Measurements from ENCODE around the gene SRPK3.
"Not testable (repeated sequence)": the region's sequence is repeated elsewhere in the genome, so short reads cannot be mapped to it uniquely, and the experiment has no call there.

SRPK3 gene

GRCh38 chrX:153805436-153805835, 24.6 kb downstream of the SRPK3 start:
- no peak for DNase-seq (ENCODE audit: low read depth in 2 of 2)

DNA sequence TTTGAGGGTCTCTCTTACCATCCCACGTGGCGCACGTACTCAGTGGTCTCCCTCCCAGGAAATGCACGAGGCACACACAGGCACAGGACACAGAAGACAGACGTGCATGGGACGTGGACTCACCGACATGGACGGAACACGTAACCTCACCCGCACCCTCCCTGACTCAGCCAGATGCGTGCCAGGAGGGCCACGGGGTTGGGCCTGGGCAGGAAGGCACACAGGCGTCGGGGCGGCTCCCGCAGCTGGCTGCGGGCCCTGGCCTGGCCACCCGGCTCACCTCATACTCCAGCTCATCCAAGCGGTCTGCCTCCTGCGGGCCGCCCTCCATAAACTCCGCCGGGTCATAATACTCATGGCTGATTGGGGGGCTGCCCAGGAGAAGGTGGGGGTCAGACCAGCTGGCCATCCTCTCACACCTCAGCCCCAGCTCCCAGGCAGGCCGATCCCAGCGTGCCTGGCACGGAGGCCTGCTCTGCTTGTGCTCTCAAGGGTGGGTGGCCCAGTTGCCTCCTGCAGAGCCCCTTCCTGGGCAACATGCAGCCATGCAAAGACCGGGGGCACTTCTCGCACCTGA, 26.2 kb downstream of the SRPK3 start:
- no peak for DNase-seq (ENCODE audit: low read depth in 2 of 2)

GRCh38 chrX:153807976-153808375, 27.1 kb downstream of the SRPK3 start:
- DNase-seq (ENCODE audit: low read depth in 2 of 2) = no peak

GRCh38 chrX:153812220-153812619, 31.4 kb downstream of the SRPK3 start:
- no peak for DNase-seq (ENCODE audit: low read depth in 2 of 2)

DNA sequence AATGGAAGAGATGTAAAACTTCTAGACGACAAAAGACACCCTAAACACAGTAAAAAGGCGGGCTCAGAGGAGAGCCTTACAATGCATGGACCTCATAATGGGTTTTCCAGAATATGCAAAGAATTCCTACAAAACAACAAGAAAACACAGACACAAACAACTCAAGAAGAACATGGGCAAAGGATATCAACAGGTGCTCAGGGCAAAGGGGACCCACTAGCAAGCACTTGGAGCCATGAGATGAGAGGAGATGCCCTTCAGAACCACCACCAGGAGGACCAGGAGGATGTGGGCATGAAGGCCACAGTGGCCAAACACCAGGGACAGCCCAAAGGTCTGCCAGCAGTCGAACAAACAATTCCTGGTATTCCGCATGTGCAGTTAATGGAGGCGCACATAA, 32.3 kb downstream of the SRPK3 start:
- DNase-seq (ENCODE audit: low read depth in 2 of 2) = no peak

- no peak for DNase-seq (ENCODE audit: low read depth in 2 of 2)
Measured at GRCh38 chrX:153814591-153815315, 33.9 kb downstream of the SRPK3 start.

GRCh38 chrX:153816831-153817690, 36.2 kb downstream of the SRPK3 start:
- DNase-seq (ENCODE audit: low read depth in 2 of 2) = no peak

DNA sequence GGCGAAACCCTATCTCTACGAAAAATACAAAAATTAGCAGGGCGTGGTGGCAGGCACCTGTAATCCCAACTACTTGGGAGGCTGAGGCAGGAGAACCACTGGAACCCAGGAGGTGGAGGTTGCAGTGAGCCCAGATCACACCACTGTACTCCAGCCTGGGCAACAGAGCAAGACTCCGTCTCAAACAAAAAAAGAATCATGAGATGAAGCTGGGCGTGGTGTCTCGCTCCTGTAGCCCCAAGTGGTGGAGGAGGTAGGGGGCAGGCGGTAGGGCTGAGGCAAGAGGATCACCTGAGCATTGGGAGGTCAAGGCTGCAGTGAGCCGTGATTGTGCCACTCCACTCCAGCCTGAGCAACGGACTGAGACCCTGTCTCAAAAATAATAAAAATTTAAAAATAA, 37.2 kb downstream of the SRPK3 start:
- not testable (repeated sequence) for DNase-seq (ENCODE audit: low read depth in 2 of 2)

DNA sequence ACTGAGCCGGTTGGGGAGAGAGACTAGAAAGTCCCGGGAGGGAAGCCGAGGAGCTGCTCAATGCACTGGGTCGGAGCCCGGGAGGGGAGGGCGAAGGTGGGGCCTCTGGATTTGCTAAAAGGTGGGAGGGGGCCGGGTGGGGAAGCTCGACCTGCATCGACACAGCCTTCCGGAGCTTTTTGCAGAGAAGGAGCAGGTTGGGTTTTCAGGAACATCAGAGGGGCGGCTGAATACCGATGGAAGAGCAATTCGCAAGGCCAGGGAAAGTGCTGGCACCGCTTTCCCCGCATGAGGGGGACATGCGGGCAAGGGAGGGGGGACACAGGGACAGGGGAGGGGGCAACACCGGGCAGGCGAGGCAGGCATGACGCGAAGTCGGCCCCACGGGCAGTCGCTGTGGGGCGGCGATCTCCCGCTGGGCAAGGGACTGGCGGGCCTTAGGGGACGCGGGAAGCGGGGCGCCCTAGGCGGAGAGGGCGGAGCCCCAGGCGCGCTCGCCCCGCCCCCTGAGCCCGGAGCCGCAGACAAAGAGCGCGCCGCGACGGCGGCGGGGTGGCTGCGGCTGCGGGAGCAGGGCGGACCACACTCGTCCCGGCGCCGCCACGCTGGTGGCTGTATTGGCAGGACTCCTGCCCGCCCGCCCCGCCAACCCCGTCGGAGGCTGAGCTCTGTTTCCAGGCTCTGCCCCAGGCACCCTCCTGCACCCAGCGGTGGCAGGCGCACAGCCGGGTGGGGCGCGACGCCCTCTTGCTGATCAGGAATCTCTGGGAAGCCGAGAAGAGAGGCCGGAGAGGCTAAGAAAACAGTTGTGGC, 37.9 kb downstream of the SRPK3 start:
- DNase-seq (ENCODE audit: low read depth in 2 of 2) = peak; percentile 27 to 34

GRCh38 chrX:153819384-153820040, 38.7 kb downstream of the SRPK3 start:
- no peak for DNase-seq (ENCODE audit: low read depth in 2 of 2)

DNA sequence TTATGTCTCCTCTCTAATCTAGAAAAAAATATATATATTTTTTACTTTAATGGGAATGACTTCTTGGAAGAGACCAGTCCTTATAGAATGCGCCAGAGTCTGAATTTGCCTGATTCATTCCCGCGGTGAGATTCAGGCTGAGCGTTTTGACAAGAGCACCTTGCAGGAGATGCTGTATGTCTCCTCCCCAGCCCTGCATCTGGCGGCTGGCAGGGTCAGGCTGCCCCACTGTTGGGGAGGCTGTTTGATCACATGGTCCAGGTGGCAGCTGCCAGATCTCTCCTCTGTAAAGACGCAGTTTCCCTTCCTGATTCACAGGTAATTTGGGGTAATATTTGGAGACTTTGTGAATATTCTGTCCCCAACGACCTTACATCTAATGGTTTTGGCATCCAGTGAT, 39.8 kb downstream of the SRPK3 start:
- no peak for DNase-seq (ENCODE audit: low read depth in 2 of 2)

GRCh38 chrX:153821066-153821465, 40.2 kb downstream of the SRPK3 start:
- DNase-seq (ENCODE audit: low read depth in 2 of 2) = no peak

GRCh38 chrX:153824348-153824747, 43.5 kb downstream of the SRPK3 start:
- DNase-seq (ENCODE audit: low read depth in 2 of 2) = no peak

DNA sequence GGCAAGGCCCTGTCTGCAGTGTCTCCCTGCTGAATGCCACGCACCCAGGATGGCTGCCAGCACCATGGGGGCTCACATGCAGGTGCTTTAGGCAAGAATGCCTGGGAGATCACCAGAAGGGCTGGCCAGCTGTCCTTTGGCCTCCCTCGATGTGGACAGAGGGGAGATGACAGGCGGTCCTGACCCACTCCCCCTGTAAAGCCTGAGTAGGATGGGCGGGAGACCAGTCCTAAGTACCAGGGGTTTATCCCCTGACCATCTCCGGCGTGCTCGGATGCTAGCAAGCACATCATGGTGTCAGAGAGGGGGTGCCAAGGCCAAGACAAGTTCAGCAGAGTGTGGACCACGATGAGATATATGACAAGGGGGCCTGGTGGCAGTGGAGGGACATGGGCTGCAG, 44.2 kb downstream of the SRPK3 start:
- no peak for DNase-seq (ENCODE audit: low read depth in 2 of 2)

DNA sequence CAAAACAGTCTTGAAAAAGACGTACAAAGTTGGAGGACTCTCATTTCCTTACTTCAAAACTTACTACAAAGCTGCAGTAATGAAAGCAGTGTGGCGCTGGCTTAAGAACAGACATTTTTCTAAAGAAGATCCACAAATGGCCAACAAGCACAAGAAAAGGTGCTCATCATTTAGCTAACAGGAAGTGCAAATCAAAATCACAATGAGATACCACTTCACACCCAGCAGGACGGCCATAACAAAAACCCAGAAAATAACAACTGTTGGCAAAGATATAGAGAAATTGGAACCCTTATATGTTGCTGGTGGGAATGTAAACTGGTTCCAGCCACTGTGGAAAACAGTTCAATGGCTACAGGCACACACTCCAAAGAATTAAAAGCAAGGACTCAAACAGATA, 46.2 kb downstream of the SRPK3 start:
- no peak for DNase-seq (ENCODE audit: low read depth in 2 of 2)

GRCh38 chrX:153827903-153828302, 47.1 kb downstream of the SRPK3 start:
- no peak for DNase-seq (ENCODE audit: low read depth in 2 of 2)

GRCh38 chrX:153828308-153828707, 47.5 kb downstream of the SRPK3 start:
- no peak for DNase-seq (ENCODE audit: low read depth in 2 of 2)

DNA sequence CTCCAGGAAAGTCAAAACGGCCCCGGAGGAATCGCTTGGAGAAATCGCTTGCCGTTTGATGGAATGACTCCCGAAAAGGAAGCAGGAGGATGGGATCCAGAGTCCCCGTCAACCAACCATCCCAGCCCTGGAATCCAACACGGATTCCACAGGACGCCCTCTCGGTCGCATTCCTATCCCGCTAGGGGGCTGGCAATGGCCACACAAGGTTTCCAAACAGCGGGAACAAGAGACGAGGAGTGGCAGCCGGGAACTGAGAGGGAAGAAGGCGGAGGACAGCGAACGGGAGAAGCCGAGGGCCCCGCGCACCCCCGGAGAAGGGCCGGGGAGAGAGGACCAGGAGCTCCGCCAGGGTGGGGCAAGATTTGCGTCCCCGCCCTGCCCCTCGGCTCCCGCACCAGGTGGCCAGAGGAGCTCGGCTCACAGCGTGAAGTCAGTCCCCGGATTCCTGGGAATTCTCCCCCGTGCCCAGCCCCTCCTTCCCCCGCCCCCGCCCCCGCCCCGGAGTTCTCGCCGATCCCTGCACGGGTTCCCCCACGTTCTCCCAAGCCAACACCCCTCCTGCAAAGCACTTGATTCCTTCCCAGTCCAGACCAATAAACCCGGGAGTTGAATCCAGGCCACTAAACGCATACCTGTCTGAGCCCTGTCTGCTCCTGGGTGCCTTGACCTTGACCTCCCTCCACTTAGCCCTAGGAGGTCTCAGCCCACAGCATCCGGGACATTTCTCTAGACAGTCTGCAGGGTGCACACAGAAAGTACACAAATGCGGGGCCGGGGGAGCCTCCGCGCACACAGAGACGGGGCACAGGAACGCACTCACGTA, 48.1 kb downstream of the SRPK3 start:
- no peak for DNase-seq (ENCODE audit: low read depth in 2 of 2)

GRCh38 chrX:153829549-153829798, 48.6 kb downstream of the SRPK3 start:
- no peak for DNase-seq (ENCODE audit: low read depth in 2 of 2)

- no peak for DNase-seq (ENCODE audit: low read depth in 2 of 2)
Measured at GRCh38 chrX:153829799-153830639, 49.2 kb downstream of the SRPK3 start, which contains the start of gene PDZD4. Gene PDZD4 (minus strand): TSS chrX:153830544. CDS start chrX:153830298, 246 bp downstream.
